ENCODE measurements around the gene CALML5. TPM values are rescaled to one million over a fixed set of nuclear protein-coding genes. Genes with fewer than 3 reads are reported as not detected.

CALML5 gene
- total and polyA plus RNA-seq, 4 donors = not detected

DNA sequence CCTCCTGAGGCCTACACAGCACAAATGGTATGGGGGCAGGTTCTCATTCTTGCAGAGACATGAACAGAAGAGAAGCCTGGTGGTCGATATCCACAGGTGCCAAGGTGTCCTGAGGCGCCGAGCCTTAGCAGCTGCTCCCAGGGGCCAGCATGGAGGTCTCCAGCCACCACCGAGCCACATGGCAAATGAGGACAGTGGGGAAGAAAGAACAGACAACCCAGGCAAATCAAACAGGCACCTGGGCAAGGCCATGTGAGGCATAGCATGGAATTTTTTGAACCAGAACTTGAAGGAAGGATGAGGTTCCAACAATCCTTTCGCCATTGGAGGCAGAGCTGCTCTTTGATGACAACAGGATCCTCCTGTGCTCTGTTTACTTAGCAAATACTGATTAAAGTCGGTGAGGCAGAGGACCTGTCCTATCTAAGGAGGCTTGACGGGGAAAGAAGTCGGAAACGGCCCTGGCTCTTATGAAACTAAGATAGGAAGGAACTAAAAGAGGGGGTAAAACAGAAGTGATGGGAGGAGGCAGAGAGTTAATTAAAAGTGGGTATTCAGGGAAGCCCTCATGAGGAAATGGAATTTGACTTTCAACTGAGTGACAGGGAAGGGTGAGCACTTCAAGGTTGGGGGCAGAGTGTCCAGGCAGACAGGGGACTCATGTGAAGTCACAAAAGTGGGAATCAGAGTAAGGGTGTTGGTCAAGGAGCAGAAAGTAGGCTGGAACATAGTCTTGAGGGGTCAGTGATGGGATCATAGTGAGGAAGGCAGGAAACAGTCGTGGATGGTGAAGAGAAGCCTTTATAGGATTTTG lies 16.8 kb upstream of the CALML5 start:
- TF ChIP-seq, protein P1, sequence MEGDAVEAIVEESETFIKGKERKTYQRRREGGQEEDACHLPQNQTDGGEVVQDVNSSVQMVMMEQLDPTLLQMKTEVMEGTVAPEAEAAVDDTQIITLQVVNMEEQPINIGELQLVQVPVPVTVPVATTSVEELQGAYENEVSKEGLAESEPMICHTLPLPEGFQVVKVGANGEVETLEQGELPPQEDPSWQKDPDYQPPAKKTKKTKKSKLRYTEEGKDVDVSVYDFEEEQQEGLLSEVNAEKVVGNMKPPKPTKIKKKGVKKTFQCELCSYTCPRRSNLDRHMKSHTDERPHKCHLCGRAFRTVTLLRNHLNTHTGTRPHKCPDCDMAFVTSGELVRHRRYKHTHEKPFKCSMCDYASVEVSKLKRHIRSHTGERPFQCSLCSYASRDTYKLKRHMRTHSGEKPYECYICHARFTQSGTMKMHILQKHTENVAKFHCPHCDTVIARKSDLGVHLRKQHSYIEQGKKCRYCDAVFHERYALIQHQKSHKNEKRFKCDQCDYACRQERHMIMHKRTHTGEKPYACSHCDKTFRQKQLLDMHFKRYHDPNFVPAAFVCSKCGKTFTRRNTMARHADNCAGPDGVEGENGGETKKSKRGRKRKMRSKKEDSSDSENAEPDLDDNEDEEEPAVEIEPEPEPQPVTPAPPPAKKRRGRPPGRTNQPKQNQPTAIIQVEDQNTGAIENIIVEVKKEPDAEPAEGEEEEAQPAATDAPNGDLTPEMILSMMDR (IDR thresholded peaks at IDR 0.05; ENCODE audit: control extremely low read depth, extremely low read depth) = no peak
- H3K9me3 ChIP-seq (ENCODE audit: control insufficient read depth in 4 of 4, insufficient read depth in 3 of 4, low read length in 3 of 4) = no peaks in the 10 kb centered on the region
- H3K36me3 ChIP-seq (ENCODE audit: control insufficient read depth in 4 of 4, insufficient read depth in 4 of 4, low read length in 4 of 4) = no peaks in the 10 kb centered on the region
- peaks cover 0 to 16% (median 0%) of the 10 kb centered on the region in 5 donors for H3K4me1 ChIP-seq (ENCODE audit: control insufficient read depth in 5 of 5, insufficient read depth in 5 of 5, low read length in 5 of 5)
- H3K4me3 ChIP-seq = no peak overlapping the region
- DNase-seq = no peak
- WGBS, 2 donors = 76 to 83% methylated on average over 10 of the region's 10 CpGs
- no peak for ATAC-seq (ENCODE audit: insufficient read depth, low FRiP score)
- no peaks in the 10 kb centered on the region for H3K27me3 ChIP-seq (ENCODE audit: control insufficient read depth in 3 of 3, insufficient read depth in 3 of 3, low read length in 2 of 3)
- no peak overlapping the region for H3K27ac ChIP-seq (ENCODE audit: low read depth in 1 of 2, low read length in 1 of 2)
- no peak overlapping the region for H3K9ac ChIP-seq (ENCODE audit: insufficient read depth in 1 of 2, low read length in 2 of 2)

GRCh38 chr10:5514226-5514850 lies 15.0 kb upstream of the CALML5 start:
- 90 to 91% methylated on average over 16 of the region's 16 CpGs for WGBS, 2 donors
- ATAC-seq (ENCODE audit: insufficient read depth, low FRiP score) = no peak

DNA sequence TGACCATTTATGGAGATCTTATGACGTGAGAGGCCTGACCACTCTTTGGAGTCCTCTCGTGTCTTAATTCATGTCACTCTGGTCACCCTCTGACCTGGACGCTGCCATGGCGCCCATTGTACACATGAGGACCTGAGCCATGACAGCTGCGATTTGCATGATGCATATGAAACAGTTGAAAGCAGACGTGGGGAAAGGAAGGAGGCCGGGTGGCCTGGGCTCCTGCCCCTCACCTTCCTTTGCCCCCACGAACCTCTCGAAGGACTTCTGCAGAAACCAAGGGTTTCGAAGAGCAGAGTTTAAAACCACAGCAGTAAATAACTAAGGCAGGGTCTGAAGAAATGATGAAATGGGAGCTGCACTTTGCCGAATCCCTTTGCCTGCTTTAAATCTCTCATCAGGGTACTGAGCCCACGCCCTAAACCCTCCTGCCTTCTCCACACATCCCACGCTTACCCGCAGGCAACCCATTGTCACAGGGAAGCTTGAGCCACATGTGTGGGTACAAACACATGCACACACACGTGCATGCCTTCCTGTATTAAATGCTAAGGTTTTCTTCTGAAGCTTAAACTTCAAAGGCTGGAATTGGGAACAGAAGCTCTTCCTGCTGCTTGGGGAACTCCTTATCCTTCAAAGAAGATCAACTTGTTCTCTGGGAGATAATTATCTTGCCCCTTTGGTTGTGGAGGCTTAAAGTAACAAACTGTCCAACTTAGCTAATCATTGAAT lies 13.7 kb upstream of the CALML5 start:
- no peak for ATAC-seq (ENCODE audit: insufficient read depth, low FRiP score)
- peaks cover 0 to 10% (median 0%) of the 10 kb centered on the region in 5 donors for H3K4me1 ChIP-seq (ENCODE audit: control insufficient read depth in 5 of 5, insufficient read depth in 5 of 5, low read length in 5 of 5)
- TF ChIP-seq, protein P1 (IDR thresholded peaks at IDR 0.05; ENCODE audit: control extremely low read depth, extremely low read depth) = no peak
- H3K4me3 ChIP-seq = no peak overlapping the region
- no peaks in the 10 kb centered on the region for H3K9me3 ChIP-seq (ENCODE audit: control insufficient read depth in 4 of 4, insufficient read depth in 3 of 4, low read length in 3 of 4)
- no peaks in the 10 kb centered on the region for H3K36me3 ChIP-seq (ENCODE audit: control insufficient read depth in 4 of 4, insufficient read depth in 4 of 4, low read length in 4 of 4)
- no peak for DNase-seq
- WGBS, 2 donors = 83 to 87% methylated on average over 15 of the region's 15 CpGs
- H3K27ac ChIP-seq (ENCODE audit: low read depth in 1 of 2, low read length in 1 of 2) = no peak overlapping the region
- no peaks in the 10 kb centered on the region for H3K27me3 ChIP-seq (ENCODE audit: control insufficient read depth in 3 of 3, insufficient read depth in 3 of 3, low read length in 2 of 3)
- H3K9ac ChIP-seq (ENCODE audit: insufficient read depth in 1 of 2, low read length in 2 of 2) = no peak overlapping the region

More at GRCh38 chr10:5514226-5514850, 15.0 kb upstream of the CALML5 start:
- H3K36me3 ChIP-seq (ENCODE audit: control insufficient read depth in 4 of 4, insufficient read depth in 4 of 4, low read length in 4 of 4) = no peaks in the 10 kb centered on the region
- TF ChIP-seq, protein P1 (IDR thresholded peaks at IDR 0.05; ENCODE audit: control extremely low read depth, extremely low read depth) = no peak
- no peak overlapping the region for H3K4me3 ChIP-seq
- no peaks in the 10 kb centered on the region for H3K9me3 ChIP-seq (ENCODE audit: control insufficient read depth in 4 of 4, insufficient read depth in 3 of 4, low read length in 3 of 4)
- H3K4me1 ChIP-seq (ENCODE audit: control insufficient read depth in 5 of 5, insufficient read depth in 5 of 5, low read length in 5 of 5) = peaks cover 0 to 16% (median 0%) of the 10 kb centered on the region in 5 donors
- no peak overlapping the region for H3K9ac ChIP-seq (ENCODE audit: insufficient read depth in 1 of 2, low read length in 2 of 2)
- H3K27ac ChIP-seq (ENCODE audit: low read depth in 1 of 2, low read length in 1 of 2) = no peak overlapping the region
- DNase-seq = no peak
- H3K27me3 ChIP-seq (ENCODE audit: control insufficient read depth in 3 of 3, insufficient read depth in 3 of 3, low read length in 2 of 3) = no peaks in the 10 kb centered on the region
